ENCODE results near the gene ZNF778.

The ZNF778 gene

GRCh38 chr16:89217388-89218191, at the start of gene ZNF778 (continued):
- TF ChIP-seq ZNF747 (tag by site-specific recombination; IDR thresholded peaks at IDR 0.05) = no peak

DNA sequence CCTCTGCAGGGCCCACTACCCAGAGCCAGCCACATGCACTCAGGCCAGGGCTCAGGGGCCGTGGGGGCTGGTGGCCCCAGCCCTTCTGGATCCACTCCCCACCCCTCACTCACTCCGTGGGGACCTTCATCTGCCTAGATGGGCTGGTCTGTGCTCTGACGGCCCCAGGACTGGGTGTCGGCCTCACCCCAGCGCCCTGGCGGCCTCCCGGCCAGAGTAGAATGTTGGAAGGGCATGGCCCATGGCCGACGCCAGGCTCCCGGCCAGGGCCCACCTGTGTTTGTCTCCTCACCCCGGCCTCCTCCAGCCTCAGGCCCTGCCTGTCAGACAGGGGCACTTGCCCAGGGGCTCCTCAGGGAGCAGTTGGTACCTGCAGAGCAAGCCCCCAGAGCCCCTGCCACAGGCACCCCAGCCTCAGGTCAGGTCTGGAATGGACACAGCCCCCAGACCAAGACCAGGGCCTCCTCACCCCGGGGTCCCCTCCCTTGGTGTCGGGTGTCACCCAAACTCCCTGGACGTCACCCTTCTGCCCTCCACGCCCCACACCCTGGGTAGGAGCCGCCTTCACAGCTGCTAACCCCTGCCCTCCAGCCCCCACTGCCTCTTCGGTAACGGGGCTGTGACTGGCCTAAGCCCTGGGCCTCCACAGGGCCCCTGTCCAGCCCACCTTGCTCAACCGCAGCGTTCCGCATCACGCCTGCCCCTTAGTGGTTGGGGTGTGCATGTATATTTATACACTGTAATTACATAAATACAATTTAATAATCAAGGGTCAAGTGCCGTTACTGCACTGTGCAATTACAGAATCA, 48.9 kb upstream of the ZNF778 start:
- Histone ChIP-seq H3K4me1 (ENCODE audit: control insufficient read depth, insufficient read depth, low read length) (peaks cover 3% of the 10 kb centered on the region; the same call in 1 of the 2 replicates), H3K9me3 (ENCODE audit: control insufficient read depth, insufficient read depth, low read depth, low read length) (no peaks in the 10 kb centered on the region), H3K4me3 (ENCODE audit: low read depth, low read length) (no peak overlapping the region), H3K27ac (ENCODE audit: extremely low read depth, low read depth, low read length) (no peak overlapping the region), H3K36me3 (ENCODE audit: control insufficient read depth in 2 of 2, insufficient read depth in 1 of 2, low read length in 2 of 2) (no peaks in the 10 kb centered on the region)
- POLR2A ChIA-PET = interaction anchor here (1.7 to 2.2 kb wide), 2 partner anchors 49 to 359 kb away, joined by 5 to 15 read pairs; partner anchors contain the start of gene ZNF778
- CTCF ChIA-PET = interaction anchor here (0.5 to 1.7 kb wide), 3 partner anchors 13 to 564 kb away, joined by 4 to 6 read pairs (median 5); no protein-coding TSS in a partner anchor
- no peak for TF ChIP-seq ZNF639 (tag by site-specific recombination; IDR thresholded peaks at IDR 0.05)
- TF ChIP-seq SP7 (tag by site-specific recombination; IDR thresholded peaks at IDR 0.05) = 0 out of 2 replicates have a peak, but pooled peaks have one; percentile 13
- TF ChIP-seq ZNF513 (tag by site-specific recombination; IDR thresholded peaks at IDR 0.05) = no peak
- no peak for TF ChIP-seq ZNF768 (tag by site-specific recombination; IDR thresholded peaks at IDR 0.05)
- TF ChIP-seq ZNF423 (tag by site-specific recombination; IDR thresholded peaks at IDR 0.05) = no peak

GRCh38 chr16:89169778-89170177, 47.7 kb upstream of the ZNF778 start:
- Histone ChIP-seq H3K4me3 (ENCODE audit: low read depth, low read length) (no peak overlapping the region), H3K36me3 (ENCODE audit: control insufficient read depth in 2 of 2, insufficient read depth in 1 of 2, low read length in 2 of 2) (no peaks in the 10 kb centered on the region), H3K4me1 (ENCODE audit: control insufficient read depth, insufficient read depth, low read length) (peaks cover 3% of the 10 kb centered on the region; the same call in 1 of the 2 replicates), H3K9me3 (ENCODE audit: control insufficient read depth, insufficient read depth, low read depth, low read length) (no peaks in the 10 kb centered on the region), H3K27ac (ENCODE audit: extremely low read depth, low read depth, low read length) (no peak overlapping the region)
- CTCF ChIA-PET = interaction anchor here (0.6 kb wide), 1 partner anchor 399 kb away, joined by 3 read pairs; no protein-coding TSS in a partner anchor
- POLR2A ChIA-PET = no interaction called here
- no peak for TF ChIP-seq ZNF514 (tag by site-specific recombination; IDR thresholded peaks at IDR 0.05)
- no peak for TF ChIP-seq SCRT2 (tag by site-specific recombination; IDR thresholded peaks at IDR 0.05)
- TF ChIP-seq ZNF585B (tag by site-specific recombination; IDR thresholded peaks at IDR 0.05) = no peak
- TF ChIP-seq, protein P1, sequence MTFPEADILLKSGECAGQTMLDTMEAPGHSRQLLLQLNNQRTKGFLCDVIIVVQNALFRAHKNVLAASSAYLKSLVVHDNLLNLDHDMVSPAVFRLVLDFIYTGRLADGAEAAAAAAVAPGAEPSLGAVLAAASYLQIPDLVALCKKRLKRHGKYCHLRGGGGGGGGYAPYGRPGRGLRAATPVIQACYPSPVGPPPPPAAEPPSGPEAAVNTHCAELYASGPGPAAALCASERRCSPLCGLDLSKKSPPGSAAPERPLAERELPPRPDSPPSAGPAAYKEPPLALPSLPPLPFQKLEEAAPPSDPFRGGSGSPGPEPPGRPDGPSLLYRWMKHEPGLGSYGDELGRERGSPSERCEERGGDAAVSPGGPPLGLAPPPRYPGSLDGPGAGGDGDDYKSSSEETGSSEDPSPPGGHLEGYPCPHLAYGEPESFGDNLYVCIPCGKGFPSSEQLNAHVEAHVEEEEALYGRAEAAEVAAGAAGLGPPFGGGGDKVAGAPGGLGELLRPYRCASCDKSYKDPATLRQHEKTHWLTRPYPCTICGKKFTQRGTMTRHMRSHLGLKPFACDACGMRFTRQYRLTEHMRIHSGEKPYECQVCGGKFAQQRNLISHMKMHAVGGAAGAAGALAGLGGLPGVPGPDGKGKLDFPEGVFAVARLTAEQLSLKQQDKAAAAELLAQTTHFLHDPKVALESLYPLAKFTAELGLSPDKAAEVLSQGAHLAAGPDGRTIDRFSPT (tag by site-specific recombination; IDR thresholded peaks at IDR 0.05) = no peak
- TF ChIP-seq, protein P2, sequence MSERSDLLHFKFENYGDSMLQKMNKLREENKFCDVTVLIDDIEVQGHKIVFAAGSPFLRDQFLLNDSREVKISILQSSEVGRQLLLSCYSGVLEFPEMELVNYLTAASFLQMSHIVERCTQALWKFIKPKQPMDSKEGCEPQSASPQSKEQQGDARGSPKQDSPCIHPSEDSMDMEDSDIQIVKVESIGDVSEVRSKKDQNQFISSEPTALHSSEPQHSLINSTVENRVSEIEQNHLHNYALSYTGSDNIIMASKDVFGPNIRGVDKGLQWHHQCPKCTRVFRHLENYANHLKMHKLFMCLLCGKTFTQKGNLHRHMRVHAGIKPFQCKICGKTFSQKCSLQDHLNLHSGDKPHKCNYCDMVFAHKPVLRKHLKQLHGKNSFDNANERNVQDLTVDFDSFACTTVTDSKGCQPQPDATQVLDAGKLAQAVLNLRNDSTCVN (tag by site-specific recombination; optimal IDR thresholded peaks at IDR 0.05) = no peak
- TF ChIP-seq ZNF580 (tag by site-specific recombination; IDR thresholded peaks at IDR 0.05) = no peak
- TF ChIP-seq ZNF521 (tag by site-specific recombination; IDR thresholded peaks at IDR 0.05) = no peak
- TF ChIP-seq, protein P3, sequence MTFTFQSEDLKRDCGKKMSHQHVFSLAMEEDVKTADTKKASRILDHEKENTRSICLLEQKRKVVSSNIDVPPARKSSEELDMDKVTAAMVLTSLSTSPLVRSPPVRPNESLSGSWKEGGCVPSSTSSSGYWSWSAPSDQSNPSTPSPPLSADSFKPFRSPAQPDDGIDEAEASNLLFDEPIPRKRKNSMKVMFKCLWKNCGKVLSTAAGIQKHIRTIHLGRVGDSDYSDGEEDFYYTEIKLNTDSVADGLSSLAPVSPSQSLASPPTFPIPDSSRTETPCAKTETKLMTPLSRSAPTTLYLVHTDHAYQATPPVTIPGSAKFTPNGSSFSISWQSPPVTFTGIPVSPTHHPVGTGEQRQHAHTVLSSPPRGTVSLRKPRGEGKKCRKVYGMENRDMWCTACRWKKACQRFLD (tag by site-specific recombination; IDR thresholded peaks at IDR 0.05) = no peak
- TF ChIP-seq ZIC2 (tag by site-specific recombination; IDR thresholded peaks at IDR 0.05) = no peak
- no peak for TF ChIP-seq WT1 (tag by site-specific recombination; IDR thresholded peaks at IDR 0.05)
- no peak for TF ChIP-seq GLI4 (tag by site-specific recombination; IDR thresholded peaks at IDR 0.05)
- no peak for TF ChIP-seq ZBTB7A (tag by site-specific recombination; IDR thresholded peaks at IDR 0.05; ENCODE audit: low read depth)
- no peak for TF ChIP-seq GLI2 (tag by site-specific recombination; IDR thresholded peaks at IDR 0.05; ENCODE audit: borderline replicate concordance, low read depth)
- no peak for TF ChIP-seq ZNF791 (tag by site-specific recombination; IDR thresholded peaks at IDR 0.05)
- TF ChIP-seq IKZF3 (tag by site-specific recombination; IDR thresholded peaks at IDR 0.05) = no peak
- no peak for TF ChIP-seq PRDM1 (tag by site-specific recombination; IDR thresholded peaks at IDR 0.05)
- no peak for TF ChIP-seq KLF1 (tag by site-specific recombination; IDR thresholded peaks at IDR 0.05)
